T-helper 1 cell (primary cell): Measurements from ENCODE around the gene KISS1.

Experiments
- DNase-seq, 5 donors: peaks; one replicate each; pipeline ENCODE4 v3.0.0-alpha.2; 2012 to 2020

KISS1 gene

DNA sequence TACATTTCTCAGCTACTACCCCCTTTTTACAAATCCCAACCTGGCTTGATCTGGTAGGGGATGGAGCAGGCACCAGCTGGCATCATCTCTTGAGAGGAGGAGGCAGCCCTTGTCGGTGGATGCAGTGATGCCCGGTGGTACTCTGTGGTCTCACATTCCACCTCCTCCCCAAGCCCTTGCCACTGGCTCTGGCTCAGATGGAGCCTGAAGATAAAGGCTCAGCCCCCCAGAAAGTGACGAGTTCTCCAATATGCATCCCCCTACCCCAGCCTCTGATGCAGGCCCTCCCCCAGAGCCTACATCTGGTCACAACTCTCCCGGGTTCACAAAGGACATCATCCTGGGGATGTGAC, 21.3 kb upstream of the KISS1 start:
- no peak for DNase-seq

DNA sequence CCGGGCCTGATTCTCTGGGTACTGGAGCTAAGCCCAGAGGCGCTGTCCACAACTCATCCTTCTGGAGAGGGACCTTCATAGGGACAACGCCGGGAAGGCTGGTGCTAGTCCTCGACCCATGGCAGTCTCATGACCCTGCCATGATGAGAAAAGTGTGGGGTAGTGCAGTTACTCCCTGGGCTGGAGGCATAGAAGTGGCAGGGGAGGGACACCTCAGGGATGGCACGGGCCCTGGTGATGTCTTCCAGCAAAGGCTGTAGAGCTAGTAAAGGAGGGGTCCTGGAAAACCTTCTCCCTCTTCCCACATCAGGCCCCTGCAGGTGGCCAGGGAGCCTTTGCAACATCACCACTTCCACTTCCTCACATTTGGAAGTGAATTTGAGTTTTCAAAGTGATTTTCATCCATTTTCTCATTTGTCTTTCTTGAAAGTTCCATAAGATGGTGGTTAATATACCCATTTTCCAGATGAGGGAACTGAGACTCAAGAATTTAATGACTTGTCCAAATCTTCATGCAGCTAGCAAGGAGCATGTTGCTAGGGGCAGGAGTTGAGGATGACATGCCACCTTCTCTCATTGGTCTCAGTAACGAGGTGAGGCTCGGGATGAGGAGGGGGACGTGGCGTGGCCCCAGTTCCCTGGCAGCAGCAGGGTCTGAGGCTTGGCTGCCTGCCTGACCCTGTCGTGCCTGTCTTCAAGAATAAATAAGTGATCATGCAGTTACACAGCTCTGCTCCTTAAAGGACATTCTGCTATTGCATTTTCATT, 20.8 kb upstream of the KISS1 start:
- no peak for DNase-seq

DNA sequence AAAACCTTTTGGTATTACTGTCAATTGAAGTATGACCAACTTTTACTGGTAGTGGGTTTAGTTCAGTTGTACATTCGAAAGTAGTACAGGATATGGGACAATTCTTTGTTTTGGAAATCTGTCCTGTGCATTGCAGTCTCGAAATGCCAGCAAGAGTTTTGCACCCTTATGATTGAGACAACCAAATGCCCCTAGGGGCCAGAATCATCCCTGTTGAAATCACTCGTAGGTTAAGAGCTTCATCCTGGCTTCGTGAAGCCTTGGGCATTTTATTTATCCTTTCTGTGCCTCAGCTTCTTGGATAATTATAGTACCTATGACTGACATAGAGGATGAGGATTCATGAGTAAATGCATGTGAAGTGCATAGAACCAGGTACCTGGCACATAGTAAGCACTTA, 19.9 kb upstream of the KISS1 start:
- DNase-seq, result no peak

DNA sequence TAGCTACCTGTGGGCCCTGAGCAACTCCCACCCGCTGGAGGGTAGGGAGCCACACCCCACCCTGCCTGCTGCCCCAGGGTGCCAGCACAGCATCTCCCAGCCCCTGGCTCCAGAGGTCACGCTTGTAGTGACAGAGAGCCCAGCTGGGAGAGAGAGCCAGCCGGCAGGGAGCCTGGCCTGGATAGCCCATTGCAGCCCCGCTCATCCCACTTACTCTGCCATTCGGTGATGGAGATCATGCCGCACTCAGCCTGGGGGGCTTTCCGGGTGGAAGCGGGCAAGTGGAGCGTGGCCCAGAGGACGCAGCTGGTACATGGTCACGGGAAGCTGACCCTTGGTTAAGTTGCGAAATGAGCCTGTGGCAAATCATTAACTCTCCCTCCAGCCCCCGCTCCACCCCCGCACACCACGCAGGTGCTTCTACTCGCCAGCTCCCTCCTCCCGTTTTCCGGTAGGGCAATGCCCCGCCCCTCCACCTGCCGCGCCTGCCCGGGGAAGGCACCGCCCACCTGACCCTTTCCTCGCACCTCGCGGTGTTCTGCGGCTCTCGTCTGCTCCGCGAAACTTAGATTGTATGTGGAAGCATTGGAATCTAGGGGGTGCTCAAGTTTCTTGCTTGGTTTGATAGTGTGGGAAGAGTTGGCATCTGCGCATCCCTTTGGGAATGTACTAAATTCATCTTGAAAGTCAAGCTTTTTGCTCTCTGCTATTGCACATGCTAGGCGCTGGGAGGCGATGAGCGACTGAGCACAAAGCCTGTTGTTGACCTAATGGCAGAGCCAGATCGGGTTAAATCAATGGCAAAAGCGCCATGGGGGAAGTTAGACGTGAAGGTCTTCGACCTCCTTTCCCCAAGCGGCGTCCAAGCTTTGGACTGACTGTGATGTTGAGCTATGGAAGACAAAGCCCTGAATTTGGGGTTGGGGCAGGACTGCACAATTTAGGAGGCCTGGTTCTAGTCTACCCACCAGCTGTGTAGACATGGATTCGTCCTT, 17.7 kb upstream of the KISS1 start, which contains the start of gene GOLT1A:
GOLT1A (minus strand) TSS at position 321 of the 995 bp plus-strand sequence; CDS start at position 239, 82 bp downstream.
- peak in 3 of 5 donors; percentile 5 to 24 (median 15) for DNase-seq

DNA sequence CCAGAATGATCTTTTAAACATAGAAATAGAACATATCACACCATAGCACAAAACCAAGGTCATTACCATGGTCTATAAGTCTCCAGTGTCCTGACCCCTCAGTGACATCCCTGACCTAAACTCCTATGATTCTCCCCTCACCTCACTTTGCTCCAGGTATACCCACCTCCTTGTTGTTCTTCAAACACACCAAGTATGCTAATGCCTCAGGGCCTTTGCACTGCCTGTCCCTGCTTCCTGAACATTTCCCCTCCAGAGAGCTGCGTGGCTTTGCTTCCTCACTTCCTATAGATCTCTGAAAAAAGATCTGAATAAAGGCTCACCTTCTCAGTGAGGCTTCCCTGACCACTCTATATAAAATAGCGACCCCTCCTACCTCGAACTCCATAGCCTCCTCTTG, 16.4 kb upstream of the KISS1 start:
- no peak for DNase-seq

DNA sequence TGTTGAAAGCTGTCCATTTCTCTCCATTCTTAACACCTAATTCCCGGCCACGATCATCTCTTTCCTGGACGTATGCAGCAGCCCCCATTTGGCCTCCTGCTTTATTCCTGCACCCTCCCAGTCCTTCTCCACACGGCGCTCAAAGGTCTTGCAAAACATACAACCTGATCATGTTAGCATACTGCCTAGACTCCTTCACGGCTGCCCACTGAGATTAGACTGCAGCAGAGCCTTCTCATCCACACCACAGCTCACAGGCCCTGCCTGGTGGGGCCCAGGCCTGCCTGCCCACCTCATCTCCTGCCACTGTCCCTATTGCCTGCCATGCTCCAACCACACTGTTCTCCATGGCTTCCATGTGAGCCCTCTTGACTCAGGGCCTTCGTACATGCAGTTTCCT, 14.8 kb upstream of the KISS1 start:
- DNase-seq, result no peak

DNA sequence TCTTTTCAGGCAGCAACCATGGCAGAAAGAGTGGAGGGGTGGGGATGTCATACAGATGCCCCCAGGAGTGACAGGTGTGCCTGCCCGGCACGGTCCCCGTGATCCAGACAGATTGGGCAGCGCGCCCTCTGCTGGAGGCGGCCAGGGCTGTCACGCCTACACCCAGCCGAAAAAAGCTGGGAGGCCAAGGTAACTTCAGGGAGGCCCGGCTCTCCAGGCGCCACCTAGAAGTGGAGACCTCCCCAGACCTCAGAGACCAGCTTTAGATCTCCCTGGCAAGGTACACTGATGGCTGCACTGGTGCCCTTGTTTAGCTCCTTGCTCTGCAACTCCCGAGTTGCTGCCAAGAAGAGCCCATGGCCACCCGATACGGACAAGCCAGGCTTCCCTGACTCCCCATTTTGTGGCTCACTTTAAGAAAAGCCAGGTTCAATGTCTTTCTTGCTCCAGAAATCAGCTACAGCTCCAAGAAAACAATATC, 10.9 kb upstream of the KISS1 start:
- peak; percentile 35 to 61 (median 54) for DNase-seq

DNA sequence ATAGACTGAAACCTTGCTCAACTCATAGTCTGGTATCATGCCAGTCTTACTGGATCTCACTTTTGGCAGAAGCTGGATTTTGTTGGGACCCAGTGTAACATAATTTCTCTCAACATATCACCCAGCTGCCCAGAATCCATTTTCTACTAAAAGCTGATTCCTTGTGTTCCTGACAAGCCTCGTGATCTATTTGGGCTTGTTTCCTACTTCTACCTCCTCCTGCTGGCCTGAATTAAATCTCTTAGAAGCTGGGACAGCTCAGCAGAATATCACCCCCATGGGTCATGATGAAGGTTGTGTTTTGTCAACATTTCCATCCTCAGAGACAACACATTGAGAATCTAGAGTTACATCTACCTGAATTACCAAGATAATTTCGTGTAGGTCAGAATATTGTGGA, 9.8 kb upstream of the KISS1 start:
- DNase-seq, result no peak

DNA sequence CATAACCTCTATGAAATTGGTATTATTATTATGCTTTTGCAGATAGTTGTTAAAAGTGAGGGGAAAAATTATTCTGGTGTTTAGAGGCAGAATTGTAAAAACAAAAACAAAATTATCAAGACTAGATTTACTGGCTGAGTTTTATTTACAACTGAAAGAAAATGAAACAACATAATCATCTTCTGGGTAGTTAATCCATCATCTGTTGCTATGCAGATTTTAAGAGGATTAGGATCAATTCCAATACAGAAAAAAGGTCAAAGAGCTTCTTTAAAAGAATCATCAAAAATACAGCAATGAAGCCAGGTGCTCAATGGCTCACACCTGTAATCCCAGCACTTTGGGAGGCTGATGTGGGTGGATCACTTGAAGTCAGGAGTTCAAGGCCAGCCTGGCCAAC, 9.2 kb upstream of the KISS1 start:
- no peak for DNase-seq

DNA sequence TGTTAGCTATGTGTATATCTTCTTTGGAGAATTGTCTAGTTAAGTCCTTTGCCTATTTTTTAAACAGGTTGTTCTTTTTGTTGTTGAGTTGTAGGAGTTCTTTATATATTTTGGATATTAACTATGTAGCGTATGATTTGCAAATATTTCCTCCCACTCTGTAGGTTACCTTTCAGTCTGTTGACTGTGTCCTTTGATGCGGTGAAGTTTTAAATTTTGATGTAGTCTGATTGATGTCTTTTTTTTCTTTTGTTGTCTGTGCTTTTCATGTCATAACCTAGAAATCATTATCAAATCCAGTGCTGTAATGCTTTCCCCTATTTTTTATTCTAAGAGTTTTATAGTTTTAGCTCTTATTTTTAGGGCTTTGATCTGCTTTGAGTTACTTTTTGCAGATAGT, 8.7 kb upstream of the KISS1 start:
- no peak for DNase-seq

DNA sequence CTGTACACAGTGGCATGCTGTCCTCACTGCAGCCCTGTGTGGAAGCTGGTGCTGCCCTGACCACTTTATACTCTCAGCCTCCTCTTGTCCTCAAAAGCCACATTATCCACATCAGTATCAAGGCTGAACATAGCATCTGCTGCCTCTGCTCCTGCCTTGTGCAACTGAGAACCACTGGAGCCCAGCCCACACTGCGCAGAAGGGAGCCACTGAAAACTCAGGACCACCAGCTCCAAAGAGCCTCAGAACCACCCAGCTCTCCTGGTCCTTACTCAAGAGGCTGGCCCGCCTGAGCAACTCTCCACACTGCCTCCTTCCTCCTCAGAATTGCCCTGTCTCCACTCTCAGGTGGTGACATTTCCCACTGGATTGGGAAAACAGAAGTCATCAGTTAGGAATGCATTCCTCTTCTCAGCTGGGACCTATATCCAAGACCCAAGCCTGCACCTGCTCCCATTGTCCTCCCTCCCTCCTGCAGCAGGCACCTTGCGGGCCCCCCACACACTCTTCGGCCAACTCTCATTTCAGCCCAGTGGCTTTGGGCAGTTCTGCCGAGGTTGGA, 7.0 kb upstream of the KISS1 start:
- no peak for DNase-seq

DNA sequence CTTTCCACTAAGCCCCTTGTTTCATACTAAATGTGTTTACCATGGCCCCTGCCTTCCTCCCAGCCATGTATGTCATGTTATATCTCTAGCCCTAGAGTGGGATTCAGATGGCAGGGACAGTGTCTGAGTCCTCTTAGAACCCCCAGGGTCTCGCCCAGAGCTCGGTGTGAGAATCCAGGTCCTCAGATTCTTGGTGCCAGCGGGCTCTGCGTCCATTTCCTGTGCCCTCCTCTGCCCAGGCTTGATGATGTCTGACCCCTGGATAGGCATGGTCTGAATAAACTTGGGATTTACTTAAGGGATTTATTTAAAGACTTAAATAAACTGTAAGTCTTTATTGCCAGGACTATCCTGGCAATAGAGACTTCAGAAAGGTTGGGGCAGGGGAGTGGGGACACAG, 6.2 kb upstream of the KISS1 start:
- DNase-seq, result no peak

DNA sequence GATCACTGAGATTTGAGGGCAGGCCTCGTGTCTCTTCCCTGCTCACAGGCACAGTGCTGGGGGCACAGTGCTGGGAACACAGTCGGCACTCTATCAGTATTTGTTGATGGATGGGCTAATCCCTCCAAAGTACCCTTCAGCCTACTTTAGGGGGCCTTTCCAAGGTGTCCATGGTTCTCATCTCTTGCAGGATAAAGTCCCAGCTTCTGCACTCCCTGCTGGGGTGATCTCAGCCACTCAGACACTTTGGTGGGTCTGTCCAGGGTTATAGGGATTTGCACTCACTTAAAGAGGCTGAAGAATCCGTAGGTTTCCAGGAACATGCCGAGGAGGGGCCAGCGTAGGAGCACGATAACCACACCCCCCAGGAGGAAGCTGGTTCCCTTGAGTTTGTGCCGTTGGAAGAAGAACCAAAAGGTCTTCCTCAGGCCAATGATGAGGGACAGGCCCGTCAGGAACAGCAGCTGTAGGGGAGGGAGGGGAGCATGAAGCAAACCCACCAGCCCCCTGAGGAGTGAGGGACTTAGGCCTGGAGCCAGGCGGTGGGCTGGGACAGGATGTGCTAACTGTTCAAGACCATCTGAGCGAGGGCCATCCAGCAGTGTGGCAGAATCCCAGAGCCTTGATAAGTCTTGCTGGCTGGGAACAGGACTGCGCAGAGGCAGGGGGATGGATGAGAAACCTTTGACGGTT, 5.2 kb upstream of the KISS1 start:
- DNase-seq, result no peak

DNA sequence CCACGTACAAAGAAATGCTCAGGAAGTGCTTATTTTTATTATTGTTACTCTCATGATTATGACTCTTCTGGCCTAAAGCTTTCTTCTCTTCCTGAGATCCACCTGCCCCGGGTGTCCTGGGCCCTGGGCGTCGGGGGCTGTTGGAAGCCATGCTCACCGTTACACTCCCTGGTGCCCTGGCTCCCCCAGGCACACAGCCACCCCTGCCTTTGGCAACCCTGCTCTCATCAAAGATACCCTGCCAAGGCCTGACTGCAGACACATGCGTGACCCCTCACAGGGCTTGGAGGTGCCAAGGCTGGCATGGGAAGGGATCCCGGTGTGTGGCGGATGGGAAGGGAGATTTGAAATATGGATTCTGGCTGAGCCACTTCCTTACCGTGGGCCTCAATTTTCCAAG, 3.3 kb upstream of the KISS1 start:
- no peak for DNase-seq

DNA sequence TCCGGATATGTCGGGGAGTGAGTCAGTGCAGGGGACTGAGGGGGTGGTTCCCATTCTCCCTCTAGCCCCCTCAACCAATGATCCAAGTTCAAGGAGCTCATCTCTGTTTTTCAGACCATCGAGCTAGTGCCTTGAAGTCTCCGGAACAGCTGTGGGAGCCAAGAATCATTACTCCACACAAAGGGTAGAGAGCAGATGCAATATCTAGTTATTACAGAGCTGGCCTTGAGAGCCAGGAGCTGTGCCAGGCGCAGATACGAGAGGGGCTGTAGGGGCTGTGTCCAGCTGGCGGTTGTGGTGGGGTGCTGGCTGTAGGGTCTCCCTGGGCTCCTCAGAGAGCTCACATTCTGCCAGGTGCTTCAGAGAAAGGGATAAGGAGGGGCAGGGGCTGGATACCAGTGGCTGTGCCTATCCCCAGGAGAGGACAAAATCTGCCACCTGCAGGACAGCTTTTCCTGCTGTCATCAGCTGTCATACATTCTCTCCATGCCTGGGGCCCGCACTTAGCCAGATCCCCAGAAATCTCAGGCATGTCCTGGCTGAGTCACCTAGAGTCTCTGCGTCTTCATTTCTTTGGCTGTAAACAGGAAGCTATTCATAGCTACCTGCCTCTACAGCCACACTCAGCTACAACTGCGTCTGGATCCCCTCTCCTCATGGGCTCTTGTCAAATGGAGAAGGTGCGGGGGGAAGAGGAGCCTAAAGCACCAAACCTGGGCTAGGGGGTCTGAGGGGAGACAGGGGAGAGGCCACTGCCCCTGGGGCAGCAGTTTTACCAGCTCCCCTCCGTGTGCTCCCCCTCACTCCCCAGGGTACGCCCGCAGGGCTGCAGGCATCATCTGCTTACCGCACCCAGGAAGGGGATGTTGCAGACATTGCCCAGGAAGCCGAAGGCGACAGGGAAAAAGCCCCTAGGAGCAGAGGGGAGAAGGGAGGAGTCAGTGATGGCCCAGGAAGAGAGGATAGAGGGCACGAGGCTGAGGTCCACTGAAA, 2.4 kb upstream of the KISS1 start:
- no peak for DNase-seq

DNA sequence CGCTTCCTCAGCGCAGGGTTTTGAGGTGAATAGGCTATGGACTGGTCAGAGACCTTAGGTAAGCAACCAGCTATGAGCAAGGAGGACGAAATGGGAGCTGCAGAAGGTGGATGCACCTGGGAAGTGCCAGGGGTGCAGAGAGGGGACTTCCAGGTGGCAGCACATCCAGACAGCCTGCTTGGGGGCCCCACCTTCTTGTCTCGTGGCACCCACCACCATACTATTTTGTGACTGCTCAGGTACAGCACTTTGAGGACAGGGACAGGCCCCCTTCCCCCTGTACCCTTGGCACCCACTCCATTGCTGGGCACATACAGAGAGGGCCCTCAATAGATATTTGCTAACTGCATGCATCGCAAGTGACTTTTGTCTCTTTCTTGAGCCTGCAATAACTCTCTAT, 777 bp upstream of the KISS1 start:
- DNase-seq, result no peak

DNA sequence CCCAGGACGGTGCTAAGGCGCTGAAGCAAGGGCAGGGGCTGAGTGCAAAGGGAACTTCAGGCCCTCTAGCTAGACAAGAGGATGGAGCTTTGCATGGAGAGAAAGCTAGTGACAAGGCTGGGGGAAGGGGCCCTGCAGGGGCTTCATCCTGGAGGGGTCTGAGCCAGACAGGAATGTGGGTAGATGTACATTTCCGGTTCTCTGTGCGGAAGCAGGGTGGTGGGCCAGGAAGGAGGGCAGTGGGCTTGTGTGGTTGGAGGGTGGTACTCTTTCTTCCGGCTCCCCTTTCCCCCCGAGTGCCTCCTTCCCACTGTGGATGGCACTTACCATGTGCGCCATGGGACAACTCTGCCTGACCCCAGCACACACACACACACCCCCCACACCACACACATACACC, 1.5 kb downstream of the KISS1 start:
- no peak for DNase-seq

DNA sequence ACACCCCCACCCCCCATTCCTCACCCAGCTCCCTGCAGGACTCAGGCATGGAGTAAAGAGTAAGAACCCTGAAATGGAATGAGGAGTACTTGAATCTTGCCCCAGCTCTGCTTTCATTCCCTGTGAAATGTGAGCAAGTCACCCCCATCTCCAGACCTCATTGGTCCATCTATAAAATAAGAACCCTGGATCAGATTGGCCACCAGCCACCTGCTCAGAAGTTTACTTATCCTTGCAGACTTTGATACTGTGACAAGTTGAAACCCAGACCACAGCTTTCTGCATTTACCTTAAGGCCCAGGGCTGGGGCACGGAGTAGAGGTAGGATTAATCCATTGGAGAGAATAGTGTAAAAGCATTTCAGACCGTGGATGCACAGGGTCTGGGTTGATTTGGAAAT, 2.2 kb downstream of the KISS1 start:
- no peak for DNase-seq

DNA sequence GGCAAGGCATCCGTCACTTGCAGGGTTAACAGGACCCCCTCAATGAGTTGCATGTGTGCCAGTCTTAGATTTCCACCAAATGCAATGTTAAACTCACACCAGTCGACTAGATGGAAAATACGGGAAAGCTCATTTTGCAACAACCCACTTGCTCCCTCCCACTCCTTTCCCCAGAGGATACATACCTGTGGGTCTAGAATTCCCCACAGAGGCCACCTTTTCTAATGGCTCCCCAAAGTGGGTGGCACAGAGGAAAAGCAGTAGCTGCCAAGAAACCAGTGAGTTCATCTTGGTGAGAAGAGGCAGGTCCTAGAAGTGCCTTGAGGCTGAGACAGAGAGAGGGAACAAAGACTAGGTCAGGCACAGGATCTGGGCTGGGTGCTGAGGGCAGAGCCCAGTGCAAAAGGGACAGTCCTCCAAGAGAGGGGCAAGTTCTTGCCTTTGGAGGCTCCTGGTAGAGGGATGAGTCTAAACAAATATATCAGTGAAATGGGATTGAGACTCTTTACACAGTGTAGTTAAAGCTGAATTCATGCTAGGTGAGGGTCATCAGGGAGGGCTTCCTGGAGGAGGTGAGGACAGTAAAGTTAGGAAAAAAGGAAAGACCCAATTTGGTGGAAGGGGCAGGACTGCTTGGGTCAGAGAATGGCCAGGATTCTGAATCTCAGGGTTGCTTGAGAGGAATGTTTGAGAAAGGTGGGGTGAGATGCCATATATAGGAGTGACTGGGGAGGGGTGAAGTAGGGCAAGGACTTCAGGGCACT, 3.5 kb downstream of the KISS1 start:
- no peak for DNase-seq

DNA sequence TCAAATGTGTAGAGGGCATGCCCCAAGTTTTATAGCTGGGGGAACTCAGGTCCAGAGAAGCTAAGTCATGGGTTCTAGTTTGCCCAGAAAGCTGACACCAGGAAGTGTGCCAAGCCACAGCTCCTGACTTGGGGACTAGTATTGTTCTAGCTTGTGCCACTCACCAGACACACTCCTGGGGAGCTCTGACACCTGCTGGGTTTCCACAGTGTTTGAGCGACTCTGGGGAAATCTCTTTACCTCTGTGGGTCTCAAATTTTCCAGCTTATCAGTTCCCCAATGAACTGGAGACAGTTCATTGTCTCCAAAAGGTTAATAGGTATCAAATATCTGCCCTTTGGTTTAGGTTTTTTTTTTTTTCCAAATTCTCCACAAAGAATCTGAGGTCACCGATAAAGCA, 4.2 kb downstream of the KISS1 start:
- DNase-seq, result no peak

DNA sequence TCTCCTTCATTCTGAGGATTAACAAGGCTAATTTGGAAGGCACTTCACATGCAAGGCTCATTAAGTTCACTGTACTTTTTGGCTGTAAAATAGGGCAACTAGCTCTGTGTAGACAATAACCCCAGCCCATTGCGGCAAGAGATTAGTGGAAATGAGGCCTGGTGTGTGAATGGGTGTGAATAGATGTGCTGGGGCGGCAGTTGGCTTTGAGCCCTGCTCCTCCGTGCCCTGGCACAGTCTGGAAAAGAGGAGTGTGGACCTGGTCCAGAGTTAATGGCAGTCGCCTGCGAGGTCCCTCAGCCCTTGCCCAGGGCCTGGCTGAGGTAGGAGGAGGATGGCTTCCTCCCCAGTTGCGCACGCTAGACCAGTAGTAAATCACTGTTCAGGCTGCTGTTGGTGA, 4.8 kb downstream of the KISS1 start:
- no peak for DNase-seq
